DMS79 (cell line): ENCODE results near the gene CNBP.

Source experiments
- DNase-seq: peaks from one replicate; lab custom pipeline; 2025; lab: John Stamatoyannopoulos, UW

CNBP gene

GRCh38 chr3:129131465-129132088 lies 52.1 kb downstream of the CNBP start:
- no peak for DNase-seq

GRCh38 chr3:129130291-129130813 lies 53.3 kb downstream of the CNBP start:
- DNase-seq = no peak

- no peak for DNase-seq
Observed at GRCh38 chr3:129128357-129129155, 55.1 kb downstream of the CNBP start.

- DNase-seq = no peak
Observed at GRCh38 chr3:129126726-129127280, 56.9 kb downstream of the CNBP start.

- no peak for DNase-seq
Observed at GRCh38 chr3:129123314-129124060, 60.2 kb downstream of the CNBP start.

GRCh38 chr3:129122412-129123011 lies 61.2 kb downstream of the CNBP start:
- no peak for DNase-seq

GRCh38 chr3:129121792-129122411 lies 61.8 kb downstream of the CNBP start, which contains the start of gene RAB43:
RAB43 (minus strand) TSS chr3:129121804; CDS start chr3:129121489, 315 bp downstream.
- DNase-seq = no peak

- no peak for DNase-seq
Observed at GRCh38 chr3:129121016-129121791, 62.5 kb downstream of the CNBP start.

- DNase-seq = no peak
Observed at GRCh38 chr3:129120254-129121004, 63.3 kb downstream of the CNBP start.

GRCh38 chr3:129119365-129120100 lies 64.2 kb downstream of the CNBP start:
- no peak for DNase-seq

- DNase-seq = no peak
Observed at GRCh38 chr3:129118745-129119144, 65.0 kb downstream of the CNBP start.
